ENCODE results near the gene MGAM2. TPM values are rescaled to one million over a fixed set of nuclear protein-coding genes. Genes with fewer than 3 reads are reported as not detected.

MGAM2 gene
- total and polyA plus RNA-seq, 2 of the 13 experiments (the other 11 are each of a cell fraction or from before 2014, with no cell fraction given): 0.29 TPM; not detected in 1

DNA sequence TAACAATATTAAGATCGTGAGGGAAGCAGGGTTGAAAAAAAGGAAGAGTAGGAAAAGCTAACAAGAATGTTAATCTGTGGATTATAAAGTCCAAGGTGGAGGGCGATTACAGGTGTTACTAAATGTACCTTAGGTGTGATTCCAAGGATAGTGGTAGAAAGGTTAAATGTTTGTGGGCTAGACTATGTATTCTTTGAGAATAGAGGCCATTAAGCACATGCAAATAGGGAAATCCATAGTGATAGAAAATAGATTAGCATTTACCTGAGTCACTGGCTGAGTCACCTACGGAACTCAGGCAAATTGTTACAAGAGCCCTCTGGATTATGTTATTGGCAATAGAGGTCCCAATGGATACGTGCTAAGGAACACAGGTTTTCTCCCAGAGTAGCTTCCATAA is 9.0 kb downstream of the MGAM2 start:
- CTCF ChIA-PET (ENCODE audit: low intra/inter-chr PET ratio, low total read pairs): no interaction called here
- H2AFZ ChIP-seq (ENCODE audit: low read length): no peak overlapping the region
- no peaks in the 10 kb centered on the region for H4K20me1 ChIP-seq (ENCODE audit: insufficient read depth, low read length)
- H3K4me3 ChIP-seq (replicated peaks in 1 of 3; ENCODE audit: insufficient read depth in 1 of 3, low read depth in 2 of 3, low read length in 3 of 3): no peak overlapping the region
- no TSS peak for BruUV-seq (replicated peaks)
- no peaks in the 10 kb centered on the region for H3K36me3 ChIP-seq (replicated peaks in 1 of 2; ENCODE audit: control insufficient read depth in 1 of 2, insufficient read depth in 2 of 2, low read length in 2 of 2)
- intact Hi-C loops (cut with micrococcal nuclease; ENCODE audit: unreplicated experiment): no loop called here
- no peaks in the 10 kb centered on the region for H3K27me3 ChIP-seq (ENCODE audit: control insufficient read depth in 1 of 2, insufficient read depth in 2 of 2, low read length in 2 of 2)
- DNase-seq (ENCODE audit: low spot score) (no peak), FAIRE-seq (no peak), ATAC-seq (no peak)
- no peak overlapping the region for H3K9ac ChIP-seq (ENCODE audit: insufficient read depth, low read depth, low read length)
- H3K4me1 ChIP-seq (ENCODE audit: insufficient read depth, low read length): no peaks in the 10 kb centered on the region
- H3K4me2 ChIP-seq (ENCODE audit: low read depth, low read length): no peak overlapping the region
- no peaks in the 10 kb centered on the region for H3K9me3 ChIP-seq (ENCODE audit: low read length)
- in situ Hi-C loops (cut with HindIII; ENCODE audit: extremely low pct_ligation_motif_present, low pct_unique_long_range_greater_than_20kb): no loop called here
- POLR2A ChIA-PET: no interaction called here
- no peaks in the 10 kb centered on the region for H3K79me2 ChIP-seq (ENCODE audit: insufficient read depth, low read length)
- no peak overlapping the region for H3K27ac ChIP-seq (ENCODE audit: extremely low read length, insufficient read depth, low read length)
- TF ChIP-seq, protein P1, sequence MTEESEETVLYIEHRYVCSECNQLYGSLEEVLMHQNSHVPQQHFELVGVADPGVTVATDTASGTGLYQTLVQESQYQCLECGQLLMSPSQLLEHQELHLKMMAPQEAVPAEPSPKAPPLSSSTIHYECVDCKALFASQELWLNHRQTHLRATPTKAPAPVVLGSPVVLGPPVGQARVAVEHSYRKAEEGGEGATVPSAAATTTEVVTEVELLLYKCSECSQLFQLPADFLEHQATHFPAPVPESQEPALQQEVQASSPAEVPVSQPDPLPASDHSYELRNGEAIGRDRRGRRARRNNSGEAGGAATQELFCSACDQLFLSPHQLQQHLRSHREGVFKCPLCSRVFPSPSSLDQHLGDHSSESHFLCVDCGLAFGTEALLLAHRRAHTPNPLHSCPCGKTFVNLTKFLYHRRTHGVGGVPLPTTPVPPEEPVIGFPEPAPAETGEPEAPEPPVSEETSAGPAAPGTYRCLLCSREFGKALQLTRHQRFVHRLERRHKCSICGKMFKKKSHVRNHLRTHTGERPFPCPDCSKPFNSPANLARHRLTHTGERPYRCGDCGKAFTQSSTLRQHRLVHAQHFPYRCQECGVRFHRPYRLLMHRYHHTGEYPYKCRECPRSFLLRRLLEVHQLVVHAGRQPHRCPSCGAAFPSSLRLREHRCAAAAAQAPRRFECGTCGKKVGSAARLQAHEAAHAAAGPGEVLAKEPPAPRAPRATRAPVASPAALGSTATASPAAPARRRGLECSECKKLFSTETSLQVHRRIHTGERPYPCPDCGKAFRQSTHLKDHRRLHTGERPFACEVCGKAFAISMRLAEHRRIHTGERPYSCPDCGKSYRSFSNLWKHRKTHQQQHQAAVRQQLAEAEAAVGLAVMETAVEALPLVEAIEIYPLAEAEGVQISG (CRISPR knock-in tag; IDR thresholded peaks at IDR 0.05): no peak
- no peak for TF ChIP-seq ARNT (IDR thresholded peaks at IDR 0.05)
- TF ChIP-seq ZNF558 (CRISPR knock-in tag; IDR thresholded peaks at IDR 0.05; ENCODE audit: borderline replicate concordance): no peak
- no peak for TF ChIP-seq MEIS1 (CRISPR knock-in tag; IDR thresholded peaks at IDR 0.05; ENCODE audit: borderline replicate concordance)
- no peak for TF ChIP-seq FIP1L1 (IDR thresholded peaks at IDR 0.05; ENCODE audit: borderline replicate concordance, insufficient read depth, low read depth, low read length)
- TF ChIP-seq YY1 (IDR thresholded peaks at IDR 0.05; ENCODE audit: insufficient read depth, insufficient replicate concordance, low read depth, low read length): no peak
- TF ChIP-seq, protein P2, sequence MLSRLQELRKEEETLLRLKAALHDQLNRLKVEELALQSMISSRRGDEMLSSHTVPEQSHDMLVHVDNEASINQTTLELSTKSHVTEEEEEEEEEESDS (CRISPR knock-in tag; IDR thresholded peaks at IDR 0.05; ENCODE audit: borderline replicate concordance): no peak
- TF ChIP-seq ETV6 (CRISPR knock-in tag; conservative IDR thresholded peaks at IDR 0.05): no peak
- TF ChIP-seq, protein P3, sequence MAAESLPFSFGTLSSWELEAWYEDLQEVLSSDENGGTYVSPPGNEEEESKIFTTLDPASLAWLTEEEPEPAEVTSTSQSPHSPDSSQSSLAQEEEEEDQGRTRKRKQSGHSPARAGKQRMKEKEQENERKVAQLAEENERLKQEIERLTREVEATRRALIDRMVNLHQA (CRISPR knock-in tag; IDR thresholded peaks at IDR 0.05): no peak
- TF ChIP-seq, protein P4, sequence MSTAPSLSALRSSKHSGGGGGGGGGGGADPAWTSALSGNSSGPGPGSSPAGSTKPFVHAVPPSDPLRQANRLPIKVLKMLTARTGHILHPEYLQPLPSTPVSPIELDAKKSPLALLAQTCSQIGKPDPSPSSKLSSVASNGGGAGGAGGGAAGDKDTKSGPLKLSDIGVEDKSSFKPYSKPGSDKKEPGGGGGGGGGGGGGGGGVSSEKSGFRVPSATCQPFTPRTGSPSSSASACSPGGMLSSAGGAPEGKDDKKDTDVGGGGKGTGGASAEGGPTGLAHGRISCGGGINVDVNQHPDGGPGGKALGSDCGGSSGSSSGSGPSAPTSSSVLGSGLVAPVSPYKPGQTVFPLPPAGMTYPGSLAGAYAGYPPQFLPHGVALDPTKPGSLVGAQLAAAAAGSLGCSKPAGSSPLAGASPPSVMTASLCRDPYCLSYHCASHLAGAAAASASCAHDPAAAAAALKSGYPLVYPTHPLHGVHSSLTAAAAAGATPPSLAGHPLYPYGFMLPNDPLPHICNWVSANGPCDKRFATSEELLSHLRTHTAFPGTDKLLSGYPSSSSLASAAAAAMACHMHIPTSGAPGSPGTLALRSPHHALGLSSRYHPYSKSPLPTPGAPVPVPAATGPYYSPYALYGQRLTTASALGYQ (CRISPR knock-in tag; IDR thresholded peaks at IDR 0.05): no peak
- TF ChIP-seq SMAD9 (CRISPR knock-in tag; IDR thresholded peaks at IDR 0.05): no peak
- TF ChIP-seq FOXK2 (IDR thresholded peaks at IDR 0.05): no peak
- 7% methylated on average over 4 of the region's 4 CpGs for WGBS (ENCODE audit: low lambda C conversion rate)
